ENCODE results near the gene RHO.
A peak's percentile ranks its signal among the peaks of the same experiment; 100 is the strongest.

Gene RHO

GRCh38 chr3:129560269-129560787 is 31.9 kb downstream of the RHO start:
- H3K27me3 ChIP-seq (ENCODE audit: insufficient read depth, low read length), result no peaks in the 10 kb centered on the region
- no peak overlapping the region for H2AFZ ChIP-seq (ENCODE audit: low read length, unreplicated experiment)
- peak overlapping the region; percentile 53 for H3K4me3 ChIP-seq (ENCODE audit: low read depth, low read length)
- H3K36me3 ChIP-seq (ENCODE audit: insufficient read depth, low read length), result peaks cover 10% of the 10 kb centered on the region; the same call in 1 of the 2 replicates
- H3K27ac ChIP-seq (ENCODE audit: low read depth, low read length), result peak overlapping the region; percentile 56
- peaks cover 55% of the 10 kb centered on the region for H3K4me1 ChIP-seq (ENCODE audit: control insufficient read depth, insufficient read depth, low read length, unreplicated experiment)
- no peaks in the 10 kb centered on the region for H3K79me2 ChIP-seq (ENCODE audit: control insufficient read depth, insufficient read depth, low read length, unreplicated experiment)

GRCh38 chr3:129560911-129561594 is 32.6 kb downstream of the RHO start:
- H3K4me1 ChIP-seq (ENCODE audit: control insufficient read depth, insufficient read depth, low read length, unreplicated experiment), result peaks cover 55% of the 10 kb centered on the region
- H3K4me3 ChIP-seq (ENCODE audit: low read depth, low read length), result peak overlapping the region; percentile 53
- no peaks in the 10 kb centered on the region for H3K79me2 ChIP-seq (ENCODE audit: control insufficient read depth, insufficient read depth, low read length, unreplicated experiment)
- peaks cover 10% of the 10 kb centered on the region; the same call in 1 of the 2 replicates for H3K36me3 ChIP-seq (ENCODE audit: insufficient read depth, low read length)
- no peaks in the 10 kb centered on the region for H3K27me3 ChIP-seq (ENCODE audit: insufficient read depth, low read length)
- peak overlapping the region; percentile 56 for H3K27ac ChIP-seq (ENCODE audit: low read depth, low read length)
- H2AFZ ChIP-seq (ENCODE audit: low read length, unreplicated experiment), result peak overlapping the region; percentile 16

- Histone ChIP-seq H3K4me1 (ENCODE audit: control insufficient read depth, insufficient read depth, low read length, unreplicated experiment) (peaks cover 55% of the 10 kb centered on the region), H3K4me3 (ENCODE audit: low read depth, low read length) (no peak overlapping the region), H3K79me2 (ENCODE audit: control insufficient read depth, insufficient read depth, low read length, unreplicated experiment) (no peaks in the 10 kb centered on the region), H3K36me3 (ENCODE audit: insufficient read depth, low read length) (peaks cover 7% of the 10 kb centered on the region; the same call in 1 of the 2 replicates), H3K27me3 (ENCODE audit: insufficient read depth, low read length) (no peaks in the 10 kb centered on the region), H3K27ac (ENCODE audit: low read depth, low read length) (peak overlapping the region; percentile 56), H2AFZ (ENCODE audit: low read length, unreplicated experiment) (no peak overlapping the region)
Observed at GRCh38 chr3:129561619-129562248, 33.3 kb downstream of the RHO start.

DNA sequence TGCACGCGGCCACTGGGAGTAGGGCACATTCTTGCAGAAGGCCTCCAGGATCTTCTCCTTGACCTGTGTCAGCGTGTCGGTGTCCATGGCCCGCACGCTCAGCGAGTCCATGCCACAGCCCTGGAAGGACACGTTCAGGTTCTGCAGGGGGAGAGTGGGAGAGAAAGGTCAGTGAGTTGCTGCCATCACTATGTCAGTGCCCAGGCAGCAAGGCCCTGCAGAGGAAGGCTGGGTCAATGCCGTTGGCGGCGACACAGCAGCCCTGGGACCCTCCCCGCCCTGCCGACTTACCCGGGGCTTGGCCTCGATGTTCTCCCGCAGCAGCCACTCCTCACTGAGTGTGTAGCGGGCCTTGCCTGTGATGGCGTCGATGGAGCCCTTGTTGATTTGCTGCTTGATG is 34.4 kb downstream of the RHO start:
- peaks cover 54% of the 10 kb centered on the region for H3K4me1 ChIP-seq (ENCODE audit: control insufficient read depth, insufficient read depth, low read length, unreplicated experiment)
- H3K4me3 ChIP-seq (ENCODE audit: low read depth, low read length), result no peak overlapping the region
- H2AFZ ChIP-seq (ENCODE audit: low read length, unreplicated experiment), result no peak overlapping the region
- H3K27ac ChIP-seq (ENCODE audit: low read depth, low read length), result no peak overlapping the region
- H3K79me2 ChIP-seq (ENCODE audit: control insufficient read depth, insufficient read depth, low read length, unreplicated experiment), result no peaks in the 10 kb centered on the region
- peaks cover 6% of the 10 kb centered on the region; the same call in 1 of the 2 replicates for H3K36me3 ChIP-seq (ENCODE audit: insufficient read depth, low read length)
- no peaks in the 10 kb centered on the region for H3K27me3 ChIP-seq (ENCODE audit: insufficient read depth, low read length)

DNA sequence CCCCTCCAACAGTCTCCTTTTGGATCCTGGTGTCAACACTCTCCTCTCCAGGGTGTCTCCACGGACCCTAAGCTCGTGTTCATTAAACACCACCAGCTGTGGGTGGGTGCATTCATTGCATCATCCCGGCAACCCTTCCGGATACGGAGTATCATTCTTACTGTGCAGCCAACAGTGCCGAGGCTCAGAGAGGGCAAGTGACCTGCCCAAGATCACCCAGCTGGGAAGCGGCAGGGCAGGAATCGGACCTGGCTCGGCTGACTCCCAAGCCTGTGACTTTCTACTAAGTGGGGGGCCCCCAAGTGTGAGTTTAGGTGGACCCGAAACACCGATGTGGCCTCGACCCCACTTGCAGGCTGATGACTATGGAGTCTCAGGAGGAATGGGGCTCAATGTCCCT is 34.9 kb downstream of the RHO start:
- no peak overlapping the region for H2AFZ ChIP-seq (ENCODE audit: low read length, unreplicated experiment)
- no peak overlapping the region for H3K4me3 ChIP-seq (ENCODE audit: low read depth, low read length)
- no peak overlapping the region for H3K27ac ChIP-seq (ENCODE audit: low read depth, low read length)
- no peaks in the 10 kb centered on the region for H3K27me3 ChIP-seq (ENCODE audit: insufficient read depth, low read length)
- H3K36me3 ChIP-seq (ENCODE audit: insufficient read depth, low read length), result peaks cover under 1% of the 10 kb centered on the region; the same call in 1 of the 2 replicates
- peaks cover 48% of the 10 kb centered on the region for H3K4me1 ChIP-seq (ENCODE audit: control insufficient read depth, insufficient read depth, low read length, unreplicated experiment)
- no peaks in the 10 kb centered on the region for H3K79me2 ChIP-seq (ENCODE audit: control insufficient read depth, insufficient read depth, low read length, unreplicated experiment)

DNA sequence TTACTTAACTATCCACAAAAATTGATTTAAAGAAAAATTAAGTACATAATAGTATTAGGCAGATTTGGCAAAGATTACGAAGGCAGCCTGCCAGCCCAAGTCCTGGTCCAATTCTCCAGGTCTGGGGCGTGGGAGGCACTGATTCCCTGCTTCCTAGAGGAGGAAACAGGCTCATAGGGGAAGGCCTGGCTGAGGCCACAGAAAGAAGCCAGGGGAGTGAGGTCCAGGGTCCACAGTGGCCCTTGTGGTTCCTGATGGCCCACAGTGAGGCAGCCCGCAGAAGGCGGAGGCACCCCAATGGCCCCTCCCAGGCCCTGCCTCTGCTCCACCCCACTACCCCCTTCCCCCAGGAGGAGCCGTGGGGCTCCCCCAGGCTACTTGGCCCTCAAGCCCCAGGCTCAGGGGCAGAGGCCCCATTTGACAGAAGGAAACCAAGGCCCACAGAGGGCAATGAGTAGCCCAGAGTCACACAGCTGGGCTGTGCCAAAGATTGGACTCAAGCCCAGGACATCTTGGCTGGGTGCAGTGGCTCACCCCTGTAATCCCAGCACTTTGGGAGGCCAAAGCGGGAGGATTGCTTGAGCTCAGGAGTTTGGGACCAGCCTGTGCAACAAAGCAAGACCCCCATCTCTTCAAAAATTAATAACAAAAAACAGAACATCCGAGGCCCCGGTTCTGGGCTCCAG is 35.6 kb downstream of the RHO start:
- Histone ChIP-seq H3K4me1 (ENCODE audit: control insufficient read depth, insufficient read depth, low read length, unreplicated experiment) (peaks cover 42% of the 10 kb centered on the region), H3K27me3 (ENCODE audit: insufficient read depth, low read length) (no peaks in the 10 kb centered on the region), H3K36me3 (ENCODE audit: insufficient read depth, low read length) (no peaks in the 10 kb centered on the region; the same call in 1 of the 2 replicates), H2AFZ (ENCODE audit: low read length, unreplicated experiment) (no peak overlapping the region), H3K79me2 (ENCODE audit: control insufficient read depth, insufficient read depth, low read length, unreplicated experiment) (no peaks in the 10 kb centered on the region), H3K27ac (ENCODE audit: low read depth, low read length) (no peak overlapping the region), H3K4me3 (ENCODE audit: low read depth, low read length) (no peak overlapping the region)

- Histone ChIP-seq H3K79me2 (ENCODE audit: control insufficient read depth, insufficient read depth, low read length, unreplicated experiment) (no peaks in the 10 kb centered on the region), H3K4me1 (ENCODE audit: control insufficient read depth, insufficient read depth, low read length, unreplicated experiment) (peaks cover 30% of the 10 kb centered on the region), H3K36me3 (ENCODE audit: insufficient read depth, low read length) (peaks cover 5% of the 10 kb centered on the region; the same call in 1 of the 2 replicates), H2AFZ (ENCODE audit: low read length, unreplicated experiment) (no peak overlapping the region), H3K4me3 (ENCODE audit: low read depth, low read length) (no peak overlapping the region), H3K27ac (ENCODE audit: low read depth, low read length) (no peak overlapping the region), H3K27me3 (ENCODE audit: insufficient read depth, low read length) (no peaks in the 10 kb centered on the region)
Observed at GRCh38 chr3:129564981-129565644, 36.7 kb downstream of the RHO start.

GRCh38 chr3:129565902-129566301 is 37.5 kb downstream of the RHO start:
- H3K27ac ChIP-seq (ENCODE audit: low read depth, low read length), result no peak overlapping the region
- H3K36me3 ChIP-seq (ENCODE audit: insufficient read depth, low read length), result peaks cover 5% of the 10 kb centered on the region; the same call in 1 of the 2 replicates
- no peaks in the 10 kb centered on the region for H3K27me3 ChIP-seq (ENCODE audit: insufficient read depth, low read length)
- H3K79me2 ChIP-seq (ENCODE audit: control insufficient read depth, insufficient read depth, low read length, unreplicated experiment), result no peaks in the 10 kb centered on the region
- no peak overlapping the region for H2AFZ ChIP-seq (ENCODE audit: low read length, unreplicated experiment)
- peaks cover 23% of the 10 kb centered on the region for H3K4me1 ChIP-seq (ENCODE audit: control insufficient read depth, insufficient read depth, low read length, unreplicated experiment)
- no peak overlapping the region for H3K4me3 ChIP-seq (ENCODE audit: low read depth, low read length)

DNA sequence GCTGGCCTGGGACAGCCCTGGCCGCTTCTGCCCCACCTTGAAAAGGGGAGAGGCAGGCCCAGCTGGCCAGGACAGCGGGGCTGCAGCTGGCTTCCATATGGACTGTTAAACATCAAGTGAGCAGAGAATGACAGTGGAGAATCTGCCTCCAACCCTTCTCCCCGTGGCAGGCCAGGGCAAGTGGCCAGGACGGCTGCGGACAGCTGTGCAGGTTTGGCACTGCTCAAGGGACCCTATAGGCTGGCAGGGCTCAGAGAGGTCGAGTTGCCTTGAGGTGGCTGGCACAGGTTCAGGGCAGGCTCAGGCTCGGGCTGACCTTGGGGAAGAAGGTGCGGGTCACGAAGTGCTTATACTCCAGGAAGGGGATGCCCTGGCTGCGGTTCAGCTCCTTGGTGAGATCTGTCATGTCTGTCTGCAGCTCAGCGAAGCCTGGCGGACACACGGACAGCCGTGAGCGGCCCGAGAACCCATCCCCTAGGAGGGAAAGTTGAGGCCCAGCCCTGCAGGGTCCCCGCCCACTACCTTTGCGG is 38.8 kb downstream of the RHO start:
- Histone ChIP-seq H3K79me2 (ENCODE audit: control insufficient read depth, insufficient read depth, low read length, unreplicated experiment) (no peaks in the 10 kb centered on the region), H3K4me3 (ENCODE audit: low read depth, low read length) (no peak overlapping the region), H2AFZ (ENCODE audit: low read length, unreplicated experiment) (no peak overlapping the region), H3K4me1 (ENCODE audit: control insufficient read depth, insufficient read depth, low read length, unreplicated experiment) (peaks cover 10% of the 10 kb centered on the region), H3K27ac (ENCODE audit: low read depth, low read length) (no peak overlapping the region), H3K27me3 (ENCODE audit: insufficient read depth, low read length) (no peaks in the 10 kb centered on the region), H3K36me3 (ENCODE audit: insufficient read depth, low read length) (peaks cover 5% of the 10 kb centered on the region; the same call in 1 of the 2 replicates)

DNA sequence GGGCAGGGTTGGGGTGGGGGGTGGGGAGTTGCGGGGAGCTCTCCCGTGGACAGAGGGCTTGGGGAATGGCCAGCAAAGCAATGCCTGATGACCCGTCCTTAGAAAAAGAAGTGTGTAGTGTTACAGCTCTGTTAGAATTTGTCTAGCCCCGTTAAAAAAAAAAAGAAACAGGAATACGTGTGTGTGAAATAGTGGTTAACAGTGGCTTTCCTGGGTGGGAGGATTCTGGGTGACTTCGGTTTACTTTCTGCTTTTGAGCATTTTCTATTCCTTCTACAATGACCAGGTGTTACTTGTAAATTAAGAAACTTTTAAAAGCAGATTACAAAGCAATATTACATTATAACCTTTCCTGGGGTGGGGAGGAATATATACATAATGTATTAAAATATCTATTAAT is 39.5 kb downstream of the RHO start:
- Histone ChIP-seq H3K27ac (ENCODE audit: low read depth, low read length) (no peak overlapping the region), H3K27me3 (ENCODE audit: insufficient read depth, low read length) (no peaks in the 10 kb centered on the region), H2AFZ (ENCODE audit: low read length, unreplicated experiment) (no peak overlapping the region), H3K4me1 (ENCODE audit: control insufficient read depth, insufficient read depth, low read length, unreplicated experiment) (peaks cover 10% of the 10 kb centered on the region), H3K36me3 (ENCODE audit: insufficient read depth, low read length) (0 out of 2 replicates have a peak, but pooled peaks cover 5% of the 10 kb centered on the region), H3K4me3 (ENCODE audit: low read depth, low read length) (no peak overlapping the region), H3K79me2 (ENCODE audit: control insufficient read depth, insufficient read depth, low read length, unreplicated experiment) (no peaks in the 10 kb centered on the region)
